SU-DHL-6 (cell line): Measurements from ENCODE around the gene MRPL30.

Experiments used
- H2AFZ ChIP-seq: fragments of 200-600 bp; sonication (generic); 2 replicates; pipeline ENCODE4 v1.6.1; 2014; ENCODE audit warnings: low read depth, mild to moderate bottlenecking, moderate library complexity, mixed read lengths, antibody characterized with exemption, low read length; ENCODE audit not compliant: severe bottlenecking
- H3F3A ChIP-seq: fragments of 200-600 bp; shearing (Covaris generic); 2 replicates; pipeline ENCODE4 v1.6.0; 2016; ENCODE audit warnings: antibody characterized with exemption, mild to moderate bottlenecking; ENCODE audit not compliant: insufficient read depth
- H3K27ac ChIP-seq: fragments of 200-600 bp; sonication (generic); 2 replicates; pipeline ENCODE4 v1.5.1; 2016; ENCODE audit warnings: low read depth, mild to moderate bottlenecking, low read length, moderate library complexity, mixed read lengths
- H3K27me3 ChIP-seq: fragments of 200-600 bp; sonication (generic), shearing (Covaris generic); 2 replicates; pipeline ENCODE4 v1.6.0; 2014; ENCODE audit warnings: mild to moderate bottlenecking, low read length
- H3K36me3 ChIP-seq: fragments of 200-600 bp; sonication (generic); 2 replicates; pipeline ENCODE4 v1.6.1; 2014; ENCODE audit warnings: mild to moderate bottlenecking, low read length, mixed read lengths
- H3K4me2 ChIP-seq: fragments of 300-600, 200-600 bp; shearing (Covaris generic), sonication (generic); 2 replicates; pipeline ENCODE4 v1.6.0; 2014; ENCODE audit warnings: low read length, low read depth, mild to moderate bottlenecking; ENCODE audit not compliant: poor library complexity, severe bottlenecking
- H3K4me3 ChIP-seq: fragments of 200-600 bp; sonication (generic); 2 replicates; pipeline ENCODE4 v1.5.1; 2014; ENCODE audit warnings: antibody characterized with exemption, low read length, mild to moderate bottlenecking, mixed read lengths; ENCODE audit not compliant: insufficient read depth, poor library complexity, severe bottlenecking
- H3K79me2 ChIP-seq: fragments of 200-600 bp; sonication (generic); 2 replicates; pipeline ENCODE4 v1.6.1; 2014; ENCODE audit warnings: mild to moderate bottlenecking, low read length, moderate library complexity; ENCODE audit not compliant: insufficient read depth
- H3K9ac ChIP-seq: fragments of 200-600 bp; sonication (generic); 2 replicates; pipeline ENCODE4 v1.7.0; 2014; ENCODE audit warnings: mild to moderate bottlenecking, low read length
- H3K9me2 ChIP-seq: fragments of 200-600 bp; sonication (generic); replicated peaks from 2 replicates; pipeline ENCODE4 v1.6.1; 2014; ENCODE audit warnings: low read length; ENCODE audit not compliant: insufficient read depth
- H3K9me3 ChIP-seq: fragments of 200-600 bp; sonication (generic); 2 replicates; pipeline ENCODE4 v1.6.1; 2014; ENCODE audit warnings: low read length, mixed read lengths; ENCODE audit not compliant: insufficient read depth
- H4K20me1 ChIP-seq: fragments of 200-600 bp; sonication (generic); 2 replicates; pipeline ENCODE4 v1.6.1; 2014; ENCODE audit warnings: low read depth, mild to moderate bottlenecking, antibody characterized with exemption, low read length, moderate library complexity, mixed read lengths
- EZH2phosphoT487 ChIP-seq: fragments of 200-600 bp; sonication (generic), shearing (Covaris generic); conservative IDR thresholded peaks from 2 replicates; pipeline ENCODE4 v1.6.1; 2018; ENCODE audit warnings: mild to moderate bottlenecking, antibody characterized with exemption, low read length, moderate library complexity, mixed read lengths
- TF ChIP-seq, protein P1 (sequence below): fragments of 200-600 bp; sonication (generic); IDR thresholded peaks from one replicate; pipeline ENCODE4 v1.5.1; 2017; ENCODE audit warnings: antibody characterized with exemption, mild to moderate bottlenecking, low read length, moderate library complexity; ENCODE audit not compliant: insufficient read depth, poor library complexity, severe bottlenecking

MRPL30 gene

DNA sequence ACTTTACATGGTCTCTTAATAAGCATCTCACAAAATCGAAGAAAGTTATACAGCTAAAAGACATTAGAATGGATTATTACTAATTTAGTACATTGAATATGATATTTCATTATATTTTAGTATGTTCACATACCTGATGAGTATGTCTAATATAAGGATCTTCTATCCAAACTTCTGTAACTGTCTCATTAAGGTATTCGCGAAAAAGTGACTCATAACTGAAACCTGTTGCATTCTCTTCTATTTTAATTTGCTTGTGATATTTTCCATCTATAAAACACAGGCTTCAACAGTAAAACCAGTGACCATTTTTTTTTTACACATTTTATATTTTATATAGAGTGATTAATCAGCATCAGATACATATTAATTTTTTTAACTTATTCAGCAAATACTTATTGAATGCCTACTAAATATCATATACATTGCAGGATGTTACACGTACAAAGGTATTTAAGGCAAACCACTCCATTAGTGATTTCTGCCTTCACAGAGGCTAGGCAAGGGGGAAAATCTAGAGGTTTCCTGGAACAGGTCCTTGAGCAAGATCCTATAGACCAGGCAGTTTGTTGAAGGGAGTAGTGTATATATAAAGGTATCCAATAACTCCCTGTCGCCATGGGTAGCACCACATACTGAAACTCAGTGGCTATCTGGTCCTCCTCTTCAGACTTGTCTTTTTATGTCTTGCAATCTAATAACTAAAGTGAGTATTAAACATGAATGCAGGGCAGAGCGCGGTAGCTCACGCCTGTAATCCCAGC lies 9.4 kb upstream of the MRPL30 start:
- no peak overlapping the region for H2AFZ ChIP-seq
- no peaks in the 10 kb centered on the region for H3K27me3 ChIP-seq
- H3K79me2 ChIP-seq = peaks cover 22% of the 10 kb centered on the region
- H3F3A ChIP-seq = peaks cover 6% of the 10 kb centered on the region; the same call in 1 of the 2 replicates
- H3K4me3 ChIP-seq = no peak overlapping the region
- peaks cover 24% of the 10 kb centered on the region for H3K36me3 ChIP-seq
- no peak for TF ChIP-seq EZH2phosphoT487
- TF ChIP-seq, protein P1, sequence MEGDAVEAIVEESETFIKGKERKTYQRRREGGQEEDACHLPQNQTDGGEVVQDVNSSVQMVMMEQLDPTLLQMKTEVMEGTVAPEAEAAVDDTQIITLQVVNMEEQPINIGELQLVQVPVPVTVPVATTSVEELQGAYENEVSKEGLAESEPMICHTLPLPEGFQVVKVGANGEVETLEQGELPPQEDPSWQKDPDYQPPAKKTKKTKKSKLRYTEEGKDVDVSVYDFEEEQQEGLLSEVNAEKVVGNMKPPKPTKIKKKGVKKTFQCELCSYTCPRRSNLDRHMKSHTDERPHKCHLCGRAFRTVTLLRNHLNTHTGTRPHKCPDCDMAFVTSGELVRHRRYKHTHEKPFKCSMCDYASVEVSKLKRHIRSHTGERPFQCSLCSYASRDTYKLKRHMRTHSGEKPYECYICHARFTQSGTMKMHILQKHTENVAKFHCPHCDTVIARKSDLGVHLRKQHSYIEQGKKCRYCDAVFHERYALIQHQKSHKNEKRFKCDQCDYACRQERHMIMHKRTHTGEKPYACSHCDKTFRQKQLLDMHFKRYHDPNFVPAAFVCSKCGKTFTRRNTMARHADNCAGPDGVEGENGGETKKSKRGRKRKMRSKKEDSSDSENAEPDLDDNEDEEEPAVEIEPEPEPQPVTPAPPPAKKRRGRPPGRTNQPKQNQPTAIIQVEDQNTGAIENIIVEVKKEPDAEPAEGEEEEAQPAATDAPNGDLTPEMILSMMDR = no peak
- no peak overlapping the region for H3K27ac ChIP-seq
- no peaks in the 10 kb centered on the region for H4K20me1 ChIP-seq
- H3K9ac ChIP-seq = no peak overlapping the region
- no peak overlapping the region for H3K4me2 ChIP-seq
- no peaks in the 10 kb centered on the region for H3K9me3 ChIP-seq
- H3K9me2 ChIP-seq = no peaks in the 10 kb centered on the region

DNA sequence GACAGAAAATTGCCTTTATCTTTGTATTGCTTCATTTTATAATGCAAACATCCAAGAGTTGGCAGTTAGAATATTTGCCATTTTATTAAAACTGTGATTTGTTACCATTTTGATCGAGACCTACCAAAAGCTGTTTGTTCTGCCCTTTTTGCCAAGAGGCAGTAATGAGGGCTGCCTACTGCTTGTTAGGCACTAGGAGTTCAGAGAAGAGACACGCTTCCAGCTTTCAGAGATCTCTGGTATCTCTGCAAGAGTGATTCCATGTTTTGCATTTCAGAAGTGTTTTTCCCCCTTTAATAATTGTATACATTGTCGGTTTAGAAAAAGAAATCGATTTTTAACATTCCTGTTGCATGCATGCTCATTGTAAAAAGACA lies 628 bp downstream of the MRPL30 start:
- Histone ChIP-seq H3K4me2 (peak overlapping the region; percentile 91), H3K9me2 (no peaks in the 10 kb centered on the region), H3K79me2 (peaks cover 98% of the 10 kb centered on the region), H3K27me3 (no peaks in the 10 kb centered on the region), H3K9ac (peak overlapping the region; percentile 93), H3K9me3 (no peaks in the 10 kb centered on the region), H3K36me3 (no peaks in the 10 kb centered on the region), H4K20me1 (no peaks in the 10 kb centered on the region; the same call in 1 of the 2 replicates), H3K27ac (no peak overlapping the region), H3F3A (no peaks in the 10 kb centered on the region), H2AFZ (peak overlapping the region; percentile 85), H3K4me3 (peak overlapping the region; percentile 100)
- TF ChIP-seq EZH2phosphoT487 = no peak
- TF ChIP-seq, protein P1 = no peak

DNA sequence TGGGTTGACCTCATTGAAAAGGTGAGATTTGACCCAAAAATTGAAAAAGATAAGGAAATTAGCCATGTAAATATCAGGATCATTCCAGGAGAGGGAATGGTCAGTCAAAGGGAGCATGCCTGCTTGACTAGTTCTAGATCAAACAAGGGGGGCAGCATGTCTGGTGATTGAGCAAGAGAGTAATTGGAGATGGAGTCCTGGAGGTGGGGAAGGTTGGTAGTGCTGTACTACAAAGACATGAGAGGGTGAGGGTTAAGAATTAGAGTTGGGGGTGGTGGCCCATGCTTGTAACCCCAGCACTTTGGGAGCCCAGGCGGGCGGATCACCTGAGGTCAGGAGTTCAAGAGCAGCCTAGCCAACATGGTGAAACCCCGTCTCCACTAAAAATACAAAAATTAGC lies 2.0 kb downstream of the MRPL30 start:
- Histone ChIP-seq H4K20me1 (no peaks in the 10 kb centered on the region), H3K36me3 (peaks cover 4% of the 10 kb centered on the region; the same call in 1 of the 2 replicates), H3K27ac (no peak overlapping the region), H3K27me3 (no peaks in the 10 kb centered on the region), H3K4me3 (no peak overlapping the region), H3K9ac (no peak overlapping the region), H2AFZ (no peak overlapping the region), H3K4me2 (peak overlapping the region; percentile 12), H3K9me3 (no peaks in the 10 kb centered on the region), H3K9me2 (no peaks in the 10 kb centered on the region), H3K79me2 (peaks cover 96% of the 10 kb centered on the region), H3F3A (no peaks in the 10 kb centered on the region)
- TF ChIP-seq, protein P1 = no peak
- TF ChIP-seq EZH2phosphoT487 = no peak
